HG02571 (cell line): ENCODE measurements around the gene SSBP3.
A peak's percentile ranks its signal among the peaks of the same experiment; 100 is the strongest.
"Not testable (repeated sequence)": the region's sequence is repeated elsewhere in the genome, so short reads cannot be mapped to it uniquely, and the experiment has no call there.

Source experiments
- ATAC-seq: cut with Tn5 transposase; IDR thresholded peaks from one replicate; pipeline ENCODE4 v1.9.1; 2021; ENCODE audit warnings: mild to moderate bottlenecking, moderate library complexity; ENCODE audit not compliant: unreplicated experiment

The SSBP3 gene

GRCh38 chr1:54395281-54395934 lies 10.8 kb downstream of the SSBP3 start:
- ATAC-seq = no peak

- no peak for ATAC-seq
Observed at GRCh38 chr1:54394104-54394503, 12.1 kb downstream of the SSBP3 start.

GRCh38 chr1:54392401-54392800 lies 13.8 kb downstream of the SSBP3 start:
- ATAC-seq = no peak

GRCh38 chr1:54391450-54392209 lies 14.6 kb downstream of the SSBP3 start:
- no peak for ATAC-seq

GRCh38 chr1:54390655-54391054 lies 15.5 kb downstream of the SSBP3 start:
- no peak for ATAC-seq

GRCh38 chr1:54389608-54390007 lies 16.6 kb downstream of the SSBP3 start:
- not testable (repeated sequence) for ATAC-seq

GRCh38 chr1:54387419-54387818 lies 18.8 kb downstream of the SSBP3 start:
- no peak for ATAC-seq

GRCh38 chr1:54385727-54386022 lies 20.5 kb downstream of the SSBP3 start:
- no peak for ATAC-seq

GRCh38 chr1:54384918-54385726 lies 21.1 kb downstream of the SSBP3 start:
- ATAC-seq = no peak

GRCh38 chr1:54384471-54384870 lies 21.7 kb downstream of the SSBP3 start:
- no peak for ATAC-seq

- ATAC-seq = no peak
Observed at GRCh38 chr1:54381524-54381923, 24.7 kb downstream of the SSBP3 start.

GRCh38 chr1:54380290-54380882 lies 25.8 kb downstream of the SSBP3 start:
- no peak for ATAC-seq

GRCh38 chr1:54379555-54380289 lies 26.5 kb downstream of the SSBP3 start:
- no peak for ATAC-seq

- ATAC-seq = no peak
Observed at GRCh38 chr1:54378874-54379554, 27.2 kb downstream of the SSBP3 start.

- ATAC-seq = no peak
Observed at GRCh38 chr1:54378157-54378873, 27.9 kb downstream of the SSBP3 start.

GRCh38 chr1:54377040-54377691 lies 29.0 kb downstream of the SSBP3 start:
- ATAC-seq = no peak

- peak; percentile 67 for ATAC-seq
Observed at GRCh38 chr1:54376430-54377039, 29.7 kb downstream of the SSBP3 start.

- ATAC-seq = no peak
Observed at GRCh38 chr1:54375712-54376429, 30.3 kb downstream of the SSBP3 start.
